Activated T-helper 1 cell treated with anti-CD3 and anti-CD28 coated beads, Interleukin-2, amount 50 U/mL, for 16 hours (primary cell): ENCODE data around the gene SIPA1L3.

Experiments used
- DNase-seq, 2 donors: peaks; one replicate each; pipeline ENCODE4 v3.0.0-alpha.2; 2020; ENCODE audit warnings: low read depth in 1 of 2, low spot score in 1 of 2

The SIPA1L3 gene

DNA sequence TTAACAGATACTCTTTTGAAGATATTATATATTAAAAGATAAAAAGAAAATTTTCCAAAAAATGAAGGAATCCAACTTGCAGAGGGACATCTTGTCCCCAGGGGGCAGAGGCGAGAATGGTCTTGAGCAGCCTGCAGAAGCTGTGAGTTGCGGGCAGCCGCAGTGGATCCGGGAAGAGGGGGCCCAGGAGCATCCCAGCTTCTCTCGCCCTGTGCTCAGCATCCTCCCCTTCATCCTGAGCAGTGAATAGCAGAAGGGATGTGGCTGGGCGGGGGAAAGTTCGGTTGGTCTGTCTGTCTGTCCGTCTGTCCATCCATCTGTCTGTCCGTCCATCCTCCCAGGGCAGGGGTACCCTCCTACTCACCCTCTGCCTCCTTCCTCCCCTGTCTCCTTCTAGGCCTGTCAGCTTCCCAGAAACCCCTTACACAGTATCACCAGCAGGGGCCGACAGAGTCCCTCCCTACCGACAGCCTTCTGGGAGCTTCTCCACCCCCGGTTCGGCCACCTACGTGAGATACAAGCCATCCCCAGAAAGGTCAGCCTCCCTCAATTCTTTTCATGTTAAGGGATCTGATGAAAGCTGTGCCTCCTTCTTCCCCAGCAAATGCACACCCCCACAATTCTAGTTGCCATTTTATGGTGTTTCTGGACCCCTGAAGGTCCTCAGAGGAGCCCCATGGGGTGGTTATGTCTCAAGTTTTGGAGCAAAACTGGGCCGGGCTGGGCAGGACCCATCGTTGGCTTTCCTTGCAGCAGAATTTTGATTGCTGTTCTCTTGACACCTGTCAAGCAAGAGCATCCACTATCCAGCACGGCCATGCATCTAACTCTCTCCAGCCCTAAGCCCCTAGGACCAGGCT lies 235.4 kb downstream of the SIPA1L3 start:
- DNase-seq = no peak

GRCh38 chr19:38143847-38144246 lies 236.8 kb downstream of the SIPA1L3 start:
- DNase-seq = no peak

DNA sequence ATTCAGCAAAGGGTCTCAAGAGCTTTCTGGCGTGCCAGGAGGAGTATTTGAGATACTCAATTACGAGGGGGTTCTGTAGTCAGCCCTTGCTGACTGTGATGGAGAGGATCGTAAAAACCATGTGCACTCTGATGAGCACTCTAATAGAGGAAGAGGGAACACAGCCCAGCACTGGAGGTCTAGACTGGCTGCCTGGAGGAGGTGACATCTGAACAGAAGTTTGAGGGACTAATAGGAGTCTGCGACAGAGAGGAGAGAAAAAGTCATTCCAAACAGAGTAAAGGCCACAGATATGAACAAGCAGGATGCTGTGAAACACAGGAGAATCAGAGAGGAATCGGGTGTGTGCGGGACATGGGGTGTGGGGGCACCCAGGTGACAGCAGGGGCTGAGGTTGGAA lies 237.7 kb downstream of the SIPA1L3 start:
- DNase-seq = no peak

DNA sequence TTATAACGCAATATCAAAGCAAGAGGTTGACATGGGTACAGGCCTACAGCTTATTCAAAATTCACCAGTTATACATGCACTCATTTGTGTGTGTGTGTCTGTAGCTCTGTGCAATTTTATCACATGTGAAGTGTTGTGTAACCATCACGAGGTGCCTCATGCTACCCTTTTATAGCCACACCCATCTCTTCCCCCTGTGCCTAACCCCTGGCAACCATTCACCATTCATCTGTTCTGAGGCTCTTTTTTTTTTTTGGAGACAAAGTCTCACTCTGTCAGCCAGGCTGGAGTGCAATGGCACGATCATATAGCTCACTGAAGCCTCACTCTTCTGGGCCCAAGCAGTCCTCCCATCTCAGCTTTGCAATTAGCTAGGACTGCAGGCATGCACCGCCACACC lies 238.6 kb downstream of the SIPA1L3 start:
- no peak for DNase-seq

DNA sequence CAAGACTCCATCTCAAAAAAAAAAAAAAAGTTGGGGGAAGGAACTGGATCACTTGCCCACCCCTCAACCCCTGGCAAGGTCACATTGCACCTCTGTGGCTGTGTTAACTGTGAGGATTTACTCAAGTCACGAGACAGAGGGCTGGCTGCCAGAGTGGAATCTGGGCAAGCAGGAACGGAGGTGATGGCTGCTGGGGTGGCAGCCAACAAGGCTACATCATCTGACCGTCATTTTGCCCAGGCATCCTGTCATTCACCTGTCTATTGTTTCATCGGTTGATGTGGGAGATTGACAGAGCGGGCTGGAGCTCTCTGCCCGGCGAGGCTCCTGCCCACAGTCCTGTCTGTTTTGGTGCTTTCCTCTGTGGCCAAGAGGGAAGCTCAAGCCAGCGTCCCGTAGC lies 241.3 kb downstream of the SIPA1L3 start:
- DNase-seq = no peak

- no peak for DNase-seq
These were observed 242.7 kb downstream of the SIPA1L3 start for GRCh38 chr19:38149661-38150061.

DNA sequence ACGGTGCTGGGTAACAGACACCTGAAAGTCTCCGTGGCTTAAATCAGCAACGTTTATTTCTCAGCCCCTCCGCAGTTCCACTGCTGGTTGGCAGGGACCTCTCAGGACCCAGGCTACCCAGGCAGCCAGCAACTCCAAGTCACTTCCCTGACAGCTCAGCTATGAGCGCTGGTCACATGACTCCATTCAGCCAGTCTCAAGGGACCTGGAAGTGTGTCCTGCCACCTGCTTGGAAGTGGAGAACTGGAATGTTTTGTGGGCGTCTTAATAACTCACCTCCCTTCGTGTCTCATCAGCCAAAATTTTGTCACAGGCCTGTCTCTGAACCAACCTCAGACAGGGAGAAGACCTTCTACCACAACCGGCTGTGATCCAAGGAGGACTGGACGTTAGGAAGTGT lies 244.2 kb downstream of the SIPA1L3 start:
- no peak for DNase-seq

DNA sequence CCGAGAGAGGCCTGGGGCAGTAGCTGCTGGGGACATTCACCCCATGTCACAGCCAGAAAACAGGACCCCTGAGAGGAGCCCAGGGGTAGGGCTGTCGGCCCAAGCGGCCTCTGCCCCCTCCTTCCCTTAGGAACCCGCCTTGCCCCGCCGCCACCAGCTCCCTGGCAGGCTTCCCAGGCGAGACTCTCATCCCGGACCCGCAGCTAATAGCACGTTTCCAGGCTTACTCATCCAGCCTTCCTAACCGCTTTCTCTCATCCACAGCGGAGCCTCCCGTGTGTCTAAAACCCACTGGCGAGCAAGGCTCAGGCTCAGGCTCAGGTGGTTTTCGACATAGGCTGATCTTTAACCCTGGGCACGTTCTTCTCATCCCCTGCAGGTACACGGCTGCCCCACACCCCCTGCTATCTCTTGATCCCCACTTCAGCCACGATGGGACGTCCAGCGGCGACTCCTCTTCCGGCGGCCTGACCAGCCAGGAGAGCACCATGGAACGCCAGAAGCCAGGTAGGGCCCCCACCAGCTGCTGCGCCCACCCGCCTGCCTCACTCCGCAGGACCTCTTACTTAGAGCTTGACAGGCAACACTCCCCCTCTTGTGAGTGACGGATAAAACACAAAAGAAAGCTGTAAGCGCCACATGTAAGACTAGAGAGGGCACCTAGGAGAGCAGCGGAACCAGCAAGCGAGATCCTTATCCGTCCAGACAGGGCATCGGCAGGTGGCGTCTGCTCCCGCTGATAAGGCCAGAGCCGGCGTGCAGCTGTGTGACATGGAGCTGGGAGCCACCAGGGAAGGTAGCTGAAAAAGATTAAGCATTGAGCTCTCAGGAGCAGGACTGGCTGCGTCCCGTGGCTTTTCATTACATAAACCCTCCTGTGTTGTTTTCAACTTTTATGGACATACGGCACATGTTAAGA lies 245.7 kb downstream of the SIPA1L3 start:
- DNase-seq = no peak

DNA sequence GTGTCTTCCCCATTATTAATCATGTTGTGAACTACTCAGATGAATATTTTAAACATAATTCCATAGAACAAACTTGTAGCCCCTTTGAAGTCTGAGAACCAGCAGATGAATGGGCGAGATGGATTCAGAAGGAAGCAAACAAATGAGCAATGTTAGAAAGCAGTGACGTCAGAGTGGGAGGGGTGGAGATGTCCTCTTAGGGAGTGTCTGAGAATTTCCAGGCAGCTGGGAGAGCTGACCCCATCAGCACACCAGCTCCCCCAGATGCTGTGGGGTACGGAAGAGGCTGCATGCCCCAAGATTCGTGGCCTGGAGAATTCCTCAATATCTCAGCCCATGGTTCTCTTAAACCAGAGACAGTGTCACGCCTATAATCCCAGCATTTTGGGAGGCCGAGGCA lies 248.4 kb downstream of the SIPA1L3 start:
- DNase-seq = no peak

DNA sequence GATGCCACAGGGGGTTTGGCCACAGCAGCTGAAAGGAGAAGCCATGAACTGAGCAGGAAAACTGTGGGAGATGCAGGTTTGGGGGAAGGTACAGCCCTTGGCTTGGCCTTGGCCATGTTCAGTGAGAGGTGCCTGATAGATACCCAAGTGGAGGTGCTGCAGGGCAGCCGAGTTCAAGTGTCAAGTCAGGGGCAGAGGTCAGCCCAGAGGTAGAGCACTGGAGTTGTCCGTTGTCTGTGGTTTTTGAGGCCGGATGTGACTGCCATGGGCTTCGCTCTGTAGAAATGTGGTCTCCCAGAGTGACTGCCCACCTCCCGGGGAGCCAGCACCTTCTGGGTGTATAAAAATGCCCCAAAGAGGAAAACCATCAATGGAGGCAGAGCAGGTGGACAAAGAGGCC lies 251.7 kb downstream of the SIPA1L3 start:
- DNase-seq = no peak

GRCh38 chr19:38162094-38162493 lies 255.1 kb downstream of the SIPA1L3 start:
- no peak for DNase-seq

DNA sequence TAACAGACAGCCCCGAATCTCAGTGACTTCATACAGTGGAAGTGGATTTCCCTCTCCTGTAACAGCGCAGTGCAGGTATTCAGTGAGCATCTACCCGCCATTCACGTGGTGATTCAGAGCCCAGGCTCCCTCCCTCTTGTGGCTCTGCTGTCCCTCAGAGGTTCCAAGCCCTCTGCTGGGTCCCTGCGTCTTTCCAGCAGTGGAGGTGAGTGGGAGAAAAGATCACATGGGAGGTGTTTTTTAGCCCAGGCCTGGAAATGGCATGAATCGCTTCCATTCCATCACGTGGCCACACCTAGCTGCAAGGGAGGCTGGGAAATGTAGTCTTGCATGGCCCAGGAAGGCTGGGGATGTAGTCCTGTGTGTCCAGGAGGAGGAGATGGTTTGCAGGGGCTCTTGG lies 255.6 kb downstream of the SIPA1L3 start:
- no peak for DNase-seq

GRCh38 chr19:38163419-38164290 lies 256.6 kb downstream of the SIPA1L3 start:
- DNase-seq = no peak

DNA sequence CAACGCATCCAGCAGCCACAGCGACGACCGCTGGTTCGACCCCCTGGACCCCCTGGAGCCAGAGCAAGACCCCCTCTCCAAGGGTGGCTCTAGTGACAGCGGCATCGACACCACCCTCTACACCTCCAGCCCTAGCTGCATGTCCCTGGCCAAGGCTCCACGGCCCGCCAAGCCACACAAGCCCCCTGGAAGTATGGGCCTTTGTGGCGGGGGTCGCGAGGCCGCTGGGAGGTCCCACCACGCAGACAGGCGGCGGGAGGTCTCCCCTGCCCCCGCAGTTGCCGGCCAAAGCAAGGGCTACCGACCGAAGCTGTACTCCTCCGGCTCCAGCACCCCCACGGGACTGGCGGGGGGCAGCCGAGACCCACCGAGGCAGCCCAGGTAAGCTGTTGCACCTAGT lies 257.5 kb downstream of the SIPA1L3 start:
- DNase-seq = no peak

DNA sequence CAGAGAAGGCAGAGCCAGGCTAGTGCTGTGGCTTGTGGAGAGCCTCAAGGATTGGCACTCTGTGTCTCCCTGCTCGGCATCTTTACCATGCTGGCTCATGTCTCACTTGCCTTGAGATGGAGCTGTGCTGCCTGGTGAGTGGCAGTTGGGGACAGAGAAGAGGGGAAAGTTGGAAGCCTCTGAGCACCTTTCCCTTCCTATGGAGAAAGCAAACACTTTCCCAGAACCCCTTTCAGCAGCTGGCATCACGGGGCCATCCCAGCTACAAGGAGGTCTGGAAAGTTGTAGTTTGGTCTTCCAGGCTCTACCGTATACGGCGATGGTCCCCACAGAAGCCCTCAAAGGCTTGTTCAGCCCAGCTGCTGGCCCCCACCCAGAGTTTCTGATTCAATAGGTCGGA lies 258.3 kb downstream of the SIPA1L3 start:
- no peak for DNase-seq

- DNase-seq = no peak
These were observed 261.6 kb downstream of the SIPA1L3 start for GRCh38 chr19:38168637-38169036.

DNA sequence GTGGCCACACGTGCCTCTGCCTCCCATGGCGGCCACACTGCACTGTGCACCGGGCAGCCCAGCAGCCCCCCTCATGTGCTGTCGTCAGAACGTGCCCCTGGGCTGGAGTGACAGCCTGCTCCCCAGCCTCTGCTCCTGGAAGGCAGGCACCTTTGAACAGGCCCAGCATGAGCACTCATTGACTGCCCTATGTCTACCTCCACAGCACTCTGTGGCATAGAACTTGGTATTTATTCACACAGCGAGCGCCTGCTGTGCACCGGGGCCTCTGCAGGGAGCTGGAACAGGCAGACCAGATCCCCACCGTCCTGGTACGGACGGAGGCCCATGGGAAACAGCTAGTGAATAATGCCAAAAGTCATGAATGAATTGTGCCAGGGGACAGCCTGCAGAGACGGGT lies 263.3 kb downstream of the SIPA1L3 start:
- no peak for DNase-seq

DNA sequence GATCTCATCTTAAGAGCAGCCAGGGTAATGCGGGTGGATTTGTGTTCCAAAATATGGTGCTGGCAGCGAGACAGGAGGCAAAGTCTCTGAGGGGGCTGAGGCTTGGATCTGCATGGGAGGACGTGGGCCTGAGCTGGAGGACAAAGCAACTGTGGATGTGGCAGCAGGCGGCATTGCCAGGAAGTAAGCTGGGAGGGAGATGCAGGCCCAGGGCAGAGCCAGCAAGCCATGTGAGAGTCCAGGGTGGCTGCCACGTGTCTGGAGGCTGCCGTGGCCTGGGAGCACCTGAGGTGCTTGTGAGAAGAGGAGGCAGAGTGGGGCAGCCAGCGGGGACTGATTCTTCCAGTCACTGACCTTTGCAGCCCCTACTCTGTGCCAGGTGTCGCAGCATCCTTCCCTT lies 265.0 kb downstream of the SIPA1L3 start:
- no peak for DNase-seq

DNA sequence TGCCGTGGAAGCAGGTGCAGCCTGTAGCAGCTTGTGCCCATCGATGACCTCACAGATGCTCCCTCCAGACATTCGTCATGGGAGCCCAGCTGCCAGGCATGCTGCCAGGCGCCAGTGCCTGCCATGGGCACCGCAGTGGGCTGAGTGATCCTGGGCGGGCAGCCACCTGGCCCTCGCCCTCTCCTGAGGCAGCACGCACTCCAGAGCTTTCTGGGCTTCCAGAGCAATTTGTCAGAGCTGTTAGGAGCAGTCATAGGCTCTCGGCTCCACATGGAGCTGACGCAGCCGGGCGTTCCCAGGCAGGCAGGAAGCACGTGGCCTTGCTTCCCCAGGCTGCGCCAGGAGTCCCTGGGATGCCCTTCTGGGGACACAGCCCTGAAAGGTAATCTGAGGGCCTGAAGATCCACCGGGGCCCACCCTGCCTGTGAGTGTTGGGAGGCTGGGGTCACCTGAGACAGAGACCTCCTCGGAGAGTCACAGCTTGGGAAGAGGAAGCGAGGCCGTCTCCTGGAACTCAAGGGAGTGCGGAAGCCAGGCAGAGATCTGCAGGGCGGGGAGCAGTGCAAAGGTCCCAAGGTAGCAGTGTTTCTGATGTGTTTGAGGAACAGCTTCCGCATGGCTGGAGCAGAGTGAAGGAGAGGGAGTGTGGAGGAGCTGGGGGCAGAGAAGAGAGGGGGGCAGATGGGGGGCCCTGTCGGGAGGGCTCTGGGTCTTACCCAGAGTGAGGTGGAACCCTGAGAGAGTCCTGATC lies 266.5 kb downstream of the SIPA1L3 start:
- DNase-seq = no peak

DNA sequence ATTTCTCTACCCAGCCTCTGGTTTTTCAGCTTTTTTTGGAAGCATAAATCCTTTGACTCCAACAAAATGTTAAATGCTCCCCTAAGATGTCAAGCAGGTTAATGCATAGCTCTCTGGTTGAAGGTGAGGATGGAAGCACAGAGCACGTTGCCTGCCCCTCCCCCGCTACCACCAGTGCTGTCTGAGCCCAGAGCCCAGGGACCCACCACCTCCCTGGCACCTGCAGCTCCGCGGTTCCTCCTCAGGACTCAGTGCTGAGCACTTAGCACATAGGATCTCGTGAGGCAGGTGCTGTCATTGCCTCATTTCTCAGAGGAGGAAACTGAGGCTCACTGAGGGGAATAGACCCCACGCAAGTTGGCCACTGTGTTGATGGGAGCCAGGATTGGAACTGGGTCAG lies 268.4 kb downstream of the SIPA1L3 start:
- DNase-seq = no peak

GRCh38 chr19:38180071-38180470 lies 273.1 kb downstream of the SIPA1L3 start:
- DNase-seq = no peak
